Muscle layer of colon (tissue), 2 donors: ENCODE data around the gene PTPRT.

Experiments
- H3K27ac ChIP-seq: one replicate; pipeline ENCODE4 v1.7.0; 2013; ENCODE audit warnings: low read depth, mild to moderate bottlenecking, low read length, moderate library complexity
- H3K27me3 ChIP-seq, 2 donors: one replicate each; pipeline ENCODE4 v1.7.0; 2013; ENCODE audit warnings: low read length in 2 of 2, mild to moderate bottlenecking in 2 of 2; ENCODE audit not compliant: insufficient read depth in 2 of 2, control insufficient read depth in 1 of 2
- H3K36me3 ChIP-seq: one replicate; pipeline ENCODE4 v1.7.0; 2013; ENCODE audit warnings: mild to moderate bottlenecking, low read length; ENCODE audit not compliant: insufficient read depth
- H3K4me1 ChIP-seq: one replicate; pipeline ENCODE4 v1.7.0; 2013; ENCODE audit warnings: mild to moderate bottlenecking, low read length; ENCODE audit not compliant: insufficient read depth
- H3K4me3 ChIP-seq, 2 donors: one replicate each; pipeline ENCODE4 v1.7.0; 2013; ENCODE audit warnings: low read length in 2 of 2, low read depth in 1 of 2, mild to moderate bottlenecking in 1 of 2, moderate library complexity in 1 of 2
- H3K9ac ChIP-seq: one replicate; pipeline ENCODE4 v1.7.0; 2013; ENCODE audit warnings: low read length
- H3K9me3 ChIP-seq: one replicate; pipeline ENCODE4 v1.7.0; 2013; ENCODE audit warnings: mild to moderate bottlenecking, low read length
- donor health status: abdominal sarcoma.
- donor health status: Adenocarcinoma of cecum.

The PTPRT gene

DNA sequence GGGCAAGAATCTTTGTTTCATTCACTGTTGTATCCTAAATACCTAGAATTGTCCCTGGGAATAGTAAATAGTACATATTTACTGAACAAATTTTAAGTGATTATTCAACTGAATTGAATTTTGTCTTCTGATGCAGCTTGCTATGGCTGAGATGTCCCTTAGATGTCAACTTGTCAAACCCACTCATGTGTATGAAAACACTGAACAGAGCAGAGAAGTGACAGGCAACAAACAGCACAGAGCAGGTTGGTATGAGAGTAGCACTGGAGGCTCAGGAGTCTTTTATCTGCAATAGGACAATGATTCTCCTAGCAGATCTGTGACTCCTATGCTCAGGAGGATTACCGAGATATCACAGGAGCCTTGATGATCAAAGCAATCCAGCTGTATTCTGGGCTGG lies 1031.4 kb downstream of the PTPRT start:
- Histone ChIP-seq H3K4me1 (no peaks in the 10 kb centered on the region), H3K27ac (no peak overlapping the region), H3K36me3 (no peaks in the 10 kb centered on the region), H3K27me3 (no peaks in the 10 kb centered on the region), H3K9ac (no peak overlapping the region), H3K9me3 (no peaks in the 10 kb centered on the region), H3K4me3 (no peak overlapping the region)

DNA sequence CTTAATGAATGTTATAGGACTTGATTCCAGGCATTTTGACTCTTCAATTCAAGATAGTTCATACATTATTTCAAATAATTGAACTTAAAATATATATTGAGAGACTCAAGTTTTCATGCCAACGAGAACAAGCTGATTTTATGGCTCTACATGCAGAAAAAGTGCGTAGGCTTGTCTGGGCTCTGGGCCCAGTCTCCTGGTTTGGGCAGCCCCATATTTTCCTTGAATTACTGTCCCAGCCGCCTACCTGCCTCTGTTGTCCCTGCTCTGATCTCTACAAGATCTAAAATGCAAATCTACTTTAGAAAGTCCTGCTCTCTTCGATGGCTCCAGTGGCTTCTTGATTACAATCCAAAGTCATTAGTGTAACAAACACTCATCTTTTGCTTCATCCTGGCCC lies 1034.1 kb downstream of the PTPRT start:
- H3K27me3 ChIP-seq: no peaks in the 10 kb centered on the region
- no peak overlapping the region for H3K4me3 ChIP-seq
- H3K9ac ChIP-seq: no peak overlapping the region
- no peaks in the 10 kb centered on the region for H3K36me3 ChIP-seq
- H3K27ac ChIP-seq: no peak overlapping the region
- H3K4me1 ChIP-seq: no peaks in the 10 kb centered on the region
- no peaks in the 10 kb centered on the region for H3K9me3 ChIP-seq

DNA sequence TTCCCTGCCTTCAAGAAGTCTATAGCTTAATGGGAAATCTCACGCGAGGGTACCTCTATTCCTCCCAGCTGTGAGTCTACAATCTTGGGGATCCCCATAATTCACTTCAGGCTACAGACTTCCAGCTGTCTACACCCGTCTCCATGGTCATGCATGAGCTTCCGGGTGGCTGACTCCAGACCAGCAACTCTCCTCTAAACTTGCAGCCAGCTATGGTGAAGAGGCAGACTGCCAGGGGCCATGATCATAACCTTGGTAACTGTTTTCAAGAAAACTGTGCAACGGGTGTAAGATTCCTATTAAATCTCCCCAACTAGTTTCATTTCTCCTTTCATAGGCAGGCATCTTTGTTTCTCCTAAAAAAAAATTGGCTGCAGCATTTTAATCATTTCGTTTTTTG lies 1037.1 kb downstream of the PTPRT start:
- H3K27me3 ChIP-seq: no peaks in the 10 kb centered on the region
- no peaks in the 10 kb centered on the region for H3K9me3 ChIP-seq
- no peak overlapping the region for H3K9ac ChIP-seq
- no peak overlapping the region for H3K27ac ChIP-seq
- H3K4me3 ChIP-seq: no peak overlapping the region
- no peaks in the 10 kb centered on the region for H3K4me1 ChIP-seq
- no peaks in the 10 kb centered on the region for H3K36me3 ChIP-seq

DNA sequence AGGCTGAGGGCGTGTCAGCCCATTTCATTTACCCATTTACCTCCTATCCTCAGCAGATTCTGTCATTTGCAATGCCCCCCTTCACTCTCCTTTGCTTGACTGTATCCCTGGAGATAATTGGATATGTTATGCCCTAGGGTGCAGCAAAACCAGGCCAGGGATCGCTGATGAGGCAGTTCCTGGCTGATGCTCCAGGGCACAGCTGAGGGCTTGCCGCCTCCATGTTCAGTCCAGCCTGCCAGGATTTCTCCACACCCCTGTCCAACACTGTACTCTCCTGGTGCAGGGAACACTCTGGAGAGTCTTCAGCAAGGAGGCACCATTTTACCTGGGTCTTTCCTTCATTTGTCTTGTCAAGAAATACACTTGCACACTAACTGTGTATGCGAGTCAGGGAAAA lies 1039.5 kb downstream of the PTPRT start:
- no peak overlapping the region for H3K4me3 ChIP-seq
- H3K9me3 ChIP-seq: no peaks in the 10 kb centered on the region
- no peak overlapping the region for H3K27ac ChIP-seq
- no peak overlapping the region for H3K9ac ChIP-seq
- H3K36me3 ChIP-seq: no peaks in the 10 kb centered on the region
- no peaks in the 10 kb centered on the region for H3K27me3 ChIP-seq
- H3K4me1 ChIP-seq: no peaks in the 10 kb centered on the region

DNA sequence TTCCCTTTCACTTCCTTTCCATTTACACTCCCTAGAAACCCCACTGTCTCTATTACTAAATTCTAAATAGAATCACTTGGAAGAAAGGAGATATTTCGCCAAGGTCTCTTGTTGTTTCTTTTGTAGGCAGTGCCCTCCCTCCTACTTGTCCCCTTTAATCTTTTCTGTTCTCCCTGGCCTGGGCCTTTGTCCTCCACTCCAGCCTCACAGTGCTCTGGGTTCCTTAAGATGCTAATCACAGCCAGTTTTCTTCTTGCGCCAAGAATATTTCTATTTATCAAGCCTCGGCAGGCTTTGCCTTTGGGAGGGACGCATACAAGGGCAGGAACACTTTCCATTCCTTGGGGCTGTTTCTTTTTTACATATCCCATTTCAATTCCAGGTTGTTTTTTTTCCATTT lies 1051.0 kb downstream of the PTPRT start:
- no peak overlapping the region for H3K9ac ChIP-seq
- H3K27me3 ChIP-seq: no peaks in the 10 kb centered on the region
- no peak overlapping the region for H3K27ac ChIP-seq
- no peaks in the 10 kb centered on the region for H3K9me3 ChIP-seq
- no peaks in the 10 kb centered on the region for H3K4me1 ChIP-seq
- H3K4me3 ChIP-seq: no peak overlapping the region
- no peaks in the 10 kb centered on the region for H3K36me3 ChIP-seq

DNA sequence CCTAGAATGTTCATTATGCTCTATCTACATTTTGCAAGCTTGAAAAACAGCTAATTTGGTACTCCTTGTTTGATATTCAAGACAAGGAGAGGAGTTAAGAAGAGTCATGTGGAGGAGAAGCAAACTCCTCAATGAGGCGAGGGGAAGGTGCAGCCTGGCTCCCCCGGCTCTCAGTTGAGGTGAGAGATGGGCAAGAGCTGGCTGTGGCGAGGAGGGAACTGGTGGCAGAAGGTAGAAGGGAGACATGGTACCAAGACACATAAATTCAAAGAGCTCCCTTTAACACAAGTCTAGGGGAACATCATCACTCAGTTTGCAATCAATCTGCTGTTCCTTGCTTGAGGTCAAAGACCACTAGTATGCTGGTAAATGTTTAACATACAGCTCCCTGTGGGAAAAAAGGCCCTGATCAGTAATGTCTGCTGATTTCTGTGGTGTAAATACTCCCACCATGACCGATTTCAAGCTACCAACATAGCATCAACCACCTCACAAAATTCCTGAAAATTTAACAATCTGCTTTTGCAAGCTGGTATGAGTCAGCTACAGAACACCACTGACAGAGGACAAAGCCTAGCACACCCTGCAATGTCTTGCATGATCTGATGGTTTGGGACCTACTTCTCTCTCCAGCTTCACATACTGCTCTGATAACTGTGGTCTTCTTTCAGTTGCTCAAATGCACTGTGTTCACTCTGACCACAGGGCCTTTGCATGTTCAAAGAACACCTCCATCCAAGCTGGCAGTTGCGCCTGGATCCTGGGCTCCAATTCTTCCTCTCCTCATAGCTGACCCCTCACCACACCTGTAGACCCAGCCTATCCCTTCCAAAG lies 1055.2 kb downstream of the PTPRT start:
- Histone ChIP-seq H3K36me3 (no peaks in the 10 kb centered on the region), H3K27ac (no peak overlapping the region), H3K9me3 (no peaks in the 10 kb centered on the region), H3K4me1 (no peaks in the 10 kb centered on the region), H3K27me3 (no peaks in the 10 kb centered on the region), H3K4me3 (no peak overlapping the region), H3K9ac (no peak overlapping the region)

DNA sequence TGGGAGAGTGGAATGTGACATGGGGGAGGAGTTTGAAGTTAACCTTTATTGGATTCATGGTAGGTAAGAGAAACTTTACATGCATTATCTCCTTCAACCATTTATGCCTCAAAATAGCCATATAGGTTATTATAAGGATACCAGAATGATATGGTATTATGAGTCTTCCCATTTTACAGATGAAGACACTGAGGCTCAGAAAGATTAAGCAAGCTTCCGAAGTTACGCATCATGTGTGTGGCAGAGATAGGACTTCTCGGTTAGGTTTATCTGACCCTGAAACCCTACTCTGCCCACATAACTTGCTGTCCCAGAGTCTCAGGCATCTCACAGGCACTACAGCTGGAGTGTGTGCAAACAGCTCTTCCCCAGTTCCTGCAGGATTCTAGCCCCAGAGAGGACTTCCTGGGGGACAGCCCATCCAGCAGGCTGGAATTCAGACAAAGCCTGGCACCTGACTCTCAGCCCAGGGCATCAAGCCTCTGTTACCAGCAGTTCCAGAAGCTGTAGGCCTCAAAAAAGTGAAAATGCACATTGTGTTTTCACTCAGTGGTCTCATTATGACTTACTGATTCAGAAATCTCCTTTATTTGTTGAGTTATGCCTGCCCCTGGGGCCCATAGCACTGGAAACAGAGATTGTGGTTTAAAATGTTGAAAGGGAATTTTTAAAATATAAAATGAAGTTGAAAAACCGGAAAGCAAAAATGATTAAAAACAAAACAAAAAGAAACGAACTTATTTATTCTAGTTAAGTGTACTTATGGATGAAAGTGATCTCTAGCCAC lies 1058.7 kb downstream of the PTPRT start:
- Histone ChIP-seq H3K36me3 (no peaks in the 10 kb centered on the region), H3K4me3 (no peak overlapping the region), H3K4me1 (no peaks in the 10 kb centered on the region), H3K27ac (no peak overlapping the region), H3K27me3 (no peaks in the 10 kb centered on the region), H3K9me3 (no peaks in the 10 kb centered on the region), H3K9ac (no peak overlapping the region)

DNA sequence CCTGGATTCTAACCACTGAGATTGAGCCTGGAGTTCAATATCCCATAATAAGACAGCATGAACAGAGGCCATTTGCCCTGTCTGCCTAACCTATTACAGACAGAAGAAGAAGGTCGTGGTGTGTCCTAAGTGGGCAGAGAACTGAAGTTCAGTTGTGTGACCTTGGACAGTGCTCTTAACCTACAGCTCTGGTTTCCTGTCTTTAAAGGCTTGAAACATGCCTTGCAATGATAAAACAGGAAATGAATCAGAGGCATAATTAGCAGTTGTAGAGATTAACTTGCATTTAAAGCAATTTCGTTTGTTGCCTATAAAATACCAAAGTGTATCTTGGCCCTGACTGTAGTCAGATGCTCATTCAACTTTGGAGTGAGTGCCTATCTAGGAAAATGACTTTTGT lies 1064.3 kb downstream of the PTPRT start:
- Histone ChIP-seq H3K9me3 (no peaks in the 10 kb centered on the region), H3K36me3 (no peaks in the 10 kb centered on the region), H3K4me1 (no peaks in the 10 kb centered on the region), H3K27me3 (no peaks in the 10 kb centered on the region), H3K9ac (no peak overlapping the region), H3K27ac (no peak overlapping the region), H3K4me3 (no peak overlapping the region)

DNA sequence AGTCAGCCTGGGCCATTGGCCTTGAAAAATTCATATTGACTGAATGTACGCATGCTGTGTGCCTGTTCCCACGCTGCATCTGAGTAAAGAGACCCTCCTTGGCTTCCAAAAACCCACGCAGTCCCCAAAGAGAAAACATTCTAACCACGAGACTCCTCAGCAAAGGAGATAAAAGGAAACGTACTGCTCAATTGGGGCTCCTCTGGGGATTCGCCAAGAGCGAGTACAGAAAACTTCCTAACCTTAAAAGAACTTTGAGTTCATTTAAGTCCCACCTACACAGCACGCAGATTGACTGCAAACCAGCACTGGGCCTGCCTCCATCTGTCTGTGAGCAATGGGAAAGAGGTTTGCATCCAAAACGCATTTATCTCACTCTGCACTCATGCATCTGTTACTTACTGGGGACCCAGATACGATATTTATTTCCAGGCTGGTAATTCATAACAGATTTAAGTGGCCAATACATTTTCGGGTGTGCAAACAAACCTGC lies 1065.7 kb downstream of the PTPRT start:
- Histone ChIP-seq H3K4me3 (no peak overlapping the region), H3K9ac (no peak overlapping the region), H3K27me3 (no peaks in the 10 kb centered on the region), H3K4me1 (no peaks in the 10 kb centered on the region), H3K9me3 (no peaks in the 10 kb centered on the region), H3K36me3 (no peaks in the 10 kb centered on the region), H3K27ac (no peak overlapping the region)

DNA sequence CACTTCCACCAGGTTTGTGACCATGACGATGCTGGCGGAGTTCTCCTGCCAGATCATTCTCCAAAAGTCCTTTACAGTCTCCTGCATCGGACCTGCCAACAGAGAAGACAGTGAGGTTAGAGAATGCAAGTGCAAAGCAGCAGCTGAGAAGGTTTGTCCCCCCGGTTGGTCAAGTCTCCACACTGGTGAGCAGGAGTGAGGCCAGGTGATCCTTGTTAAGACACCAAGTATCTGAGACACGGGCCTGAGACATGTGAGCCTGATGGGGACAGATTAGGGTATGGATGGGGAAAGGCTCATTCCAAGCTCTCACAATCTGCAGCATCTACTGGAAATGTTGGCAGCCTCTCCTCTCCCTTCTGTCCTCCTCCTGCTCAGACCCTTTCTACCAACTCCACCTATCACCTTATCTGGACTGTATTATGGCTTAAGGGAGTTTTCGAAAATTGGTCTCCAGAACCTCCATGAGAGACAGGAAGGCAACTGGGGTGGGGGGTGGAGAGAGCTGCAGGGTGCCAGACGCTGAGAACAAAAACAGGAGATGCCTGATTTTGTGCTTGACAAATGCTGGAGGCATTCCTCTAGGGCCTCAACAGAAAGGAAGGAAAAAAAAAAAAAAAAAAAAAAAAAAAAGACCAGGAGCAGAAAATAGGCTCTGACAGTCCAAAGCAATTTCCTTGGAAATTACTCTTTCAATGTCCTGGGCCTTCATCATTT lies 1071.1 kb downstream of the PTPRT start:
- no peak overlapping the region for H3K27ac ChIP-seq
- H3K9me3 ChIP-seq: no peaks in the 10 kb centered on the region
- no peaks in the 10 kb centered on the region for H3K4me1 ChIP-seq
- no peak overlapping the region for H3K9ac ChIP-seq
- H3K27me3 ChIP-seq: no peaks in the 10 kb centered on the region
- no peak overlapping the region for H3K4me3 ChIP-seq
- no peaks in the 10 kb centered on the region for H3K36me3 ChIP-seq

DNA sequence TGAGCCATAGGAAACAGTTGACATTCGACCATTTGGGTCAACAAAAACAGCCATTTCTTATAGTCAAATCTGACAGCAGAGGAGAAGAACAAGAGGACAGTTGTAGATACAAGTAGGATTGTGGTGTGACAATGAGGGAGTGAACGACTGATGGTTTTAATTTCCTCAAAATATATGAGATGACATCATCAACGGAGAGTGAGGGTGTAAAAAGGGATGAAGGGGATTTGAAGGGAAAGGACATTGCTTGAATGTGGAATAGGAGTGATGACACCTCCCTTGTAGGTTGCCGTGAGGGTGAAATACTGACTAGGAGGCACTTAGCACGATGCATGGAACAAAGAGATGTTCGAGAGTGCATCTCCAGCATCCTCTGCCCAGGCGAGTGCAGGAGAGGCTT lies 1071.7 kb downstream of the PTPRT start:
- no peak overlapping the region for H3K4me3 ChIP-seq
- no peaks in the 10 kb centered on the region for H3K27me3 ChIP-seq
- no peaks in the 10 kb centered on the region for H3K4me1 ChIP-seq
- no peaks in the 10 kb centered on the region for H3K9me3 ChIP-seq
- no peaks in the 10 kb centered on the region for H3K36me3 ChIP-seq
- no peak overlapping the region for H3K9ac ChIP-seq
- no peak overlapping the region for H3K27ac ChIP-seq
